IMR-90 (cell line): ENCODE results near the gene GTF3C4.

Experiments
- CEBPB ChIP-seq: IDR thresholded peaks from 2 replicates; pipeline ENCODE4 v1.6.1; 2012; ENCODE audit warnings: low read depth, low read length, improper control_type of control experiment
- CTCF ChIP-seq: conservative IDR thresholded peaks from 2 replicates; pipeline ENCODE4 v1.5.1; 2012; ENCODE audit warnings: mild to moderate bottlenecking, low read depth, low read length, improper control_type of control experiment
- FOS ChIP-seq: fragments of 150-350 bp; IDR thresholded peaks from 2 replicates; pipeline ENCODE4 v1.6.1; 2016; ENCODE audit warnings: low read depth, low read length
- MXI1 ChIP-seq: IDR thresholded peaks from 2 replicates; pipeline ENCODE4 v1.6.1; 2012; ENCODE audit warnings: low read depth, mild to moderate bottlenecking, low read length, moderate library complexity, borderline replicate concordance
- NFE2L2 ChIP-seq: fragments of 150-350 bp; IDR thresholded peaks from 2 replicates; pipeline ENCODE4 v1.6.1; 2016; ENCODE audit warnings: low read depth, mild to moderate bottlenecking, low read length
- POLR2A ChIP-seq: IDR thresholded peaks from 2 replicates; pipeline ENCODE4 v1.6.1; 2012; ENCODE audit warnings: mild to moderate bottlenecking, low read depth, low read length
- RCOR1 ChIP-seq: IDR thresholded peaks from 2 replicates; pipeline ENCODE4 v1.6.1; 2012; ENCODE audit warnings: mild to moderate bottlenecking, low read length, improper control_type of control experiment; ENCODE audit not compliant: insufficient replicate concordance
- USF2 ChIP-seq: fragments of 150-350 bp; IDR thresholded peaks from 2 replicates; pipeline ENCODE4 v1.6.1; 2017; ENCODE audit warnings: mild to moderate bottlenecking, antibody characterized with exemption, low read length, low read depth

DNA sequence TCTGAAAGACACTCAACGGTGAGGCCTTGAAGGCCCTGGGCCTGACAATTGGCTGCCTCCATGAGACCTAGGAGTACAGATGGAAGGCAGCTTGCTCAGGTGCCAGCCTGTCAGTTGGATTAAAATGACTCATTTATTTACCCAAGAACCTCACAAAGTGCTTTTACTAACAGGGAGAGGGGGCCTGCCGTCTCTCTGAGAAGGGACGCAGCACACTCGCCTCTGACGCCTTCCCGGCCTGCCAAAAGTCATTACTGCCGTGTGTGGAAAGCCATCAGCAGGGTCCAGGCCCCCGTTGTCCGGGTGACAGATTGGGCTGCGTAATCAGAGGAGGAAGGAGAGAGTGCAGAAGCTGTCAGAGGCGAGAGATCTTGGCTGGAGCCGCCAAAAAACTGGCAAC, 32.9 kb upstream of the GTF3C4 start:
- no peak for TF ChIP-seq CTCF
- TF ChIP-seq RCOR1 = no peak
- TF ChIP-seq CEBPB = no peak
- TF ChIP-seq POLR2A = no peak
- no peak for TF ChIP-seq MXI1
- TF ChIP-seq FOS = no peak
- TF ChIP-seq NFE2L2 = no peak
- TF ChIP-seq USF2 = no peak
